Measurements from ENCODE around the gene GIGYF2. TPM values are rescaled to one million over a fixed set of nuclear protein-coding genes. Genes with fewer than 3 reads are reported as not detected.

GIGYF2 gene
- total and polyA plus RNA-seq, 4 donors, result 10.6 to 50.5 (median 26.7) TPM

DNA sequence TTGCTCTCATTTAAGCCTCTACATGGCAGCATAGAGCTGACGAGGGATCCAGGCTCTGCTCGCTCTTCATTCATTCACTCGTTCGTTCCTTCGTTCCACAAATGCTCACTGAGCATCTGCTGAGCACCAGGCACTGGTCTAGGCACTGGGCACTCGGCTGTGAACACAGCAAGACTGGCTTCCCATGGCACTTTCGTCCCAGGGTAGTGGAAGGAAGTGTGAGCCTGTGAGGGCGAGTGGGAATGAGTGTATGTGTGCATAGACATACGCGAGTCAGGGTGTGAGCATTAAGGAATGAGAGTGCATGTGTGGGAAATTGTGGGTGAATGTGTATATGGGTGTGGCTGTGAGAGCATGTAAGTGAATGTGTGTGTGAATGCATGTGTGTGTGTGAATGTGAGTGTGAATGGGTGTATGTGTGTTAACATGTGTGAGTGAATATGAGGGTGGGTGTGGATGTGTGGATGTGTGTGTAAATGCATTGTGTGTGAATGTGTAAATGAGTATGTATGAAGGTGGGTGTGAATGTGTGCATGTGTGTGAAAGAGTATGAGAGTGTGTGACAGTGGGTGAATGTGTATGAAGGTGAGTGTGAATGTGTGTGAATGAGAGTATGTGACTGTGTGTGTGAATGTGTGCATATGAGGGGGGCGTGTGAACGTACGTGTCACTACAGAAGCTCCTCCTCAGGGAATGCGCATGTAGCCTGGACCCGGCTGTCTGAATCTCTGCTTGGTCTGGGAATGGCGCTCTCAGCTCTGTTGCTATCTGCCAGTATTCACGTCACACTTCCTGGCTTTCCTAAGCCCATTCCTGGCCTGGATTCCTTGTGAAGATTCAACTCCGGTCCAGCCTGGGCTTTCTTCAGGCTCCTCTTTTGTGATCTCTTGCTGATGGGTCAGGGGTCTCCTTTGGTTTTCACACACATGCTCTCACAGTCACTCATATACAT lies 201.7 kb downstream of the GIGYF2 start:
- H3K4me3 ChIP-seq (ENCODE audit: low read depth in 1 of 3, low read length in 3 of 3), result no peak overlapping the region
- no peak for TF ChIP-seq EGR1 (IDR thresholded peaks at IDR 0.05; ENCODE audit: low read depth in 2 of 2)
- no peak for TF ChIP-seq FOXA1 (IDR thresholded peaks at IDR 0.05)
- TF ChIP-seq SP1 (IDR thresholded peaks at IDR 0.05), result no peak
- peak; percentile 27 for DNase-seq (ENCODE audit: low spot score)
- H3K9ac ChIP-seq (ENCODE audit: low read depth in 1 of 2, low read length in 2 of 2), result no peak overlapping the region
- H3K9me3 ChIP-seq (ENCODE audit: control insufficient read depth in 4 of 4, low read length in 3 of 4), result no peaks in the 10 kb centered on the region
- 87% methylated on average over 18 of the region's 18 CpGs for WGBS
- peaks cover 0 to 8% (median 6%) of the 10 kb centered on the region in 4 donors for H3K36me3 ChIP-seq (ENCODE audit: control insufficient read depth in 4 of 4, insufficient read depth in 3 of 4, low read depth in 1 of 4, low read length in 3 of 4)
- H3K27me3 ChIP-seq (ENCODE audit: control insufficient read depth in 4 of 4, insufficient read depth in 4 of 4, low read length in 3 of 4), result no peaks in the 10 kb centered on the region
- H3K4me1 ChIP-seq (ENCODE audit: control insufficient read depth in 4 of 4, insufficient read depth in 4 of 4, low read length in 3 of 4), result no peaks in the 10 kb centered on the region
- no peak overlapping the region for H3K27ac ChIP-seq (ENCODE audit: low read depth in 1 of 2, low read length in 2 of 2)

DNA sequence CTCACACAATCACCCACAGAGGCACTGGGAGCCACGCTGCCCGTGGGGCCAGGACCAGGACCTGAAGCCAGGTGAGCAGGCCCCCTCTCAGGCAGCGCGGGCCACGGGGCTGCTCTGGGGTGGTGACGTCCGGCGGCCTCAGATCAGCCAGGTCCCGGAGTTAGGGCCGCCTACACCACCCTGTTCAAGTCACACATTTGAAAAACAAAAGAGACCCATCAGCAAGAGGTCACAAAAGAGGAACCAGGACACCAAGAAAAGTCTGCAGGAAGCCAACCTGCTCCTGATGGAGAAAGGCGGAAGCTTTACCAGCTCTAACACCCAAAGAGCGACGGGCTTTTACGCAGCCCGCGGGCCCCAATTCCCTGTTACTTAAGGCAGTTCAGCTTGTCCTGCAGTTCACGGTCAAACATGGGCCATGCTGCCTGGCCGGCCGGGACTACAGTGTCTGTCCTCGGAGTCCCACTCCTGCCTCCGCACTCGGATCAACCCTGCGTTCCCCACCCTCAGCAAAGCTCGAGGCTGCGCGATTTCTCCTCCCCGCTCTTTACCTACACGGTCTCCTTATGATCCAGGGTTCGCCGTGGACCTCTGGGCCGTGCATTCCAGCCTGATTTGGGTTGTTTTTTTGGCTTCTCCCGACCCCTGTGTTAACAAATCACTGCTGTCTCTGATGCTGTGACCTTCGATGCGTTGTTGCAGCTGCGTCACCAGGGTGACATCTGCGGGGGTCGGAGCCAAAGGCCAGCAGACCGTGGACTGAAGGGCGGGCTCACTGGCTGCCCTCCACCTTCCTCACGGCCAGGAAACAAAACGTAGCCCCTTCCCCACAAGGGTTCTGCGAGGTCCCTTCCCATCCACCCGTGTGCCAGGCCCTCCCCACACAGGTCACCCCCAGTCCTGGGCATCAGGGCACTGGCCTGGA lies 203.9 kb downstream of the GIGYF2 start:
- Histone ChIP-seq H3K36me3 (ENCODE audit: control insufficient read depth in 4 of 4, insufficient read depth in 3 of 4, low read depth in 1 of 4, low read length in 3 of 4) (peaks cover 0 to 3% (median 0%) of the 10 kb centered on the region in 4 donors), H3K4me3 (ENCODE audit: low read depth in 1 of 3, low read length in 3 of 3) (no peak overlapping the region), H3K9ac (ENCODE audit: low read depth in 1 of 2, low read length in 2 of 2) (no peak overlapping the region), H3K4me1 (ENCODE audit: control insufficient read depth in 4 of 4, insufficient read depth in 4 of 4, low read length in 3 of 4) (no peaks in the 10 kb centered on the region), H3K27ac (ENCODE audit: low read depth in 1 of 2, low read length in 2 of 2) (no peak overlapping the region), H3K9me3 (ENCODE audit: control insufficient read depth in 4 of 4, low read length in 3 of 4) (no peaks in the 10 kb centered on the region), H3K27me3 (ENCODE audit: control insufficient read depth in 4 of 4, insufficient read depth in 4 of 4, low read length in 3 of 4) (no peaks in the 10 kb centered on the region)
- TF ChIP-seq HNF4A (conservative IDR thresholded peaks at IDR 0.05) (no peak), RXRA (IDR thresholded peaks at IDR 0.05) (no peak), YY1 (IDR thresholded peaks at IDR 0.05) (no peak), RAD21 (IDR thresholded peaks at IDR 0.05) (no peak), NR2F2 (IDR thresholded peaks at IDR 0.05) (no peak), GABPA (IDR thresholded peaks at IDR 0.05 in 1 of 2, conservative IDR thresholded peaks at IDR 0.05 in 1 of 2) (no peak)
- TF ChIP-seq, protein P1, sequence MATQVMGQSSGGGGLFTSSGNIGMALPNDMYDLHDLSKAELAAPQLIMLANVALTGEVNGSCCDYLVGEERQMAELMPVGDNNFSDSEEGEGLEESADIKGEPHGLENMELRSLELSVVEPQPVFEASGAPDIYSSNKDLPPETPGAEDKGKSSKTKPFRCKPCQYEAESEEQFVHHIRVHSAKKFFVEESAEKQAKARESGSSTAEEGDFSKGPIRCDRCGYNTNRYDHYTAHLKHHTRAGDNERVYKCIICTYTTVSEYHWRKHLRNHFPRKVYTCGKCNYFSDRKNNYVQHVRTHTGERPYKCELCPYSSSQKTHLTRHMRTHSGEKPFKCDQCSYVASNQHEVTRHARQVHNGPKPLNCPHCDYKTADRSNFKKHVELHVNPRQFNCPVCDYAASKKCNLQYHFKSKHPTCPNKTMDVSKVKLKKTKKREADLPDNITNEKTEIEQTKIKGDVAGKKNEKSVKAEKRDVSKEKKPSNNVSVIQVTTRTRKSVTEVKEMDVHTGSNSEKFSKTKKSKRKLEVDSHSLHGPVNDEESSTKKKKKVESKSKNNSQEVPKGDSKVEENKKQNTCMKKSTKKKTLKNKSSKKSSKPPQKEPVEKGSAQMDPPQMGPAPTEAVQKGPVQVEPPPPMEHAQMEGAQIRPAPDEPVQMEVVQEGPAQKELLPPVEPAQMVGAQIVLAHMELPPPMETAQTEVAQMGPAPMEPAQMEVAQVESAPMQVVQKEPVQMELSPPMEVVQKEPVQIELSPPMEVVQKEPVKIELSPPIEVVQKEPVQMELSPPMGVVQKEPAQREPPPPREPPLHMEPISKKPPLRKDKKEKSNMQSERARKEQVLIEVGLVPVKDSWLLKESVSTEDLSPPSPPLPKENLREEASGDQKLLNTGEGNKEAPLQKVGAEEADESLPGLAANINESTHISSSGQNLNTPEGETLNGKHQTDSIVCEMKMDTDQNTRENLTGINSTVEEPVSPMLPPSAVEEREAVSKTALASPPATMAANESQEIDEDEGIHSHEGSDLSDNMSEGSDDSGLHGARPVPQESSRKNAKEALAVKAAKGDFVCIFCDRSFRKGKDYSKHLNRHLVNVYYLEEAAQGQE (IDR thresholded peaks at IDR 0.05), result no peak
- WGBS, result 82% methylated on average over 43 of the region's 43 CpGs
- peak; percentile 33 for DNase-seq (ENCODE audit: low spot score)
